HG03060 (cell line): Measurements from ENCODE around the gene MMP13.

Experiments used
- ATAC-seq: cut with Tn5 transposase; IDR thresholded peaks from one replicate; pipeline ENCODE4 v1.9.1; 2021; ENCODE audit warnings: low read depth, moderate number of reproducible peaks; ENCODE audit not compliant: unreplicated experiment

The MMP13 gene

DNA sequence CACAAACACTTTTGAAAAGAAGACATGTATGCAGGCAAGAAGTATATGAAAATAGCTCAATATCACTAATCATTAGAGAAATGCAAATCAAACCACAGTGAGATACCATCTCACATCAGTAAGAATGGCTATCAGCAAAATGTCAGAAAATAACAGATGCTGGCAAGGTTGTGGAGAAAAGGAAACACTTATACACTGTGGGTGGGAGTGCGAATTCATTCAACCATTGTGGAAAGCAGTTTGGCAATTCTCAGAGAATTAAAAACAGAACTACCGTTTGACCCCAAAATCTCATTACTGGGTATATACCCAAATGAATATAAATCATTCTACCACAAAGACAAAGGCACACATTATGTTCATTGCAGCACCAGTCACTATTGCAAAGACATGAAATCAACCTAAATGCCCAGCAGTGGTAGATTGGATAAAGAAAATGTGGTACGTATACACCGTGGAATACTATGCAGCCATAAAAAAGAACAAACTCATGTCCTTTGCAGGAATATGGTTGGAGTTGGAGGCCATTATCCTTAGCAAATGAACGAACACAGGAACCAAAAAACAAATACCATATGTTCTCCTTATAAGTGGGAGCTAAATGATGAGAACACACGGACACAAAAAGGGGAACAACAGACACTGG lies 18.5 kb downstream of the MMP13 start:
- no peak for ATAC-seq

DNA sequence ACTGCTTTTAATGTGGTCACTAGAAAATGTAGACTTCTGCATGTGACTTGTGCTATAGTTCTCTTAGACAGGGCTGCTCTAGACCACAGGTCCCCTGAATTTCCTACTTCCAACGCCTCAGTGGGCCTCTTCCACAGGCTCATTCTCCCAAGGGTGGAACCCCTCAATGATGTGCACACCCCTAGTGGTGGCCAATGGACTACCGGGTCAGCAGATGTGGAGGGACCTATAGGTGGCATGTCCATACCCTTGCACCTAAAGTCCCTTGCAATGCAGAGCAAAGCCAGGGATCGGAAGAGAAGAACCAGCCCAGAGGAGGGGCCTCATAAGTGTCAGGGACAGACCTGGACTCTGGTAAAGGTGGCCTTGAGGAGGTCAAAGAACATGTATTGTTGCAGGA lies 20.0 kb downstream of the MMP13 start:
- ATAC-seq, result no peak

DNA sequence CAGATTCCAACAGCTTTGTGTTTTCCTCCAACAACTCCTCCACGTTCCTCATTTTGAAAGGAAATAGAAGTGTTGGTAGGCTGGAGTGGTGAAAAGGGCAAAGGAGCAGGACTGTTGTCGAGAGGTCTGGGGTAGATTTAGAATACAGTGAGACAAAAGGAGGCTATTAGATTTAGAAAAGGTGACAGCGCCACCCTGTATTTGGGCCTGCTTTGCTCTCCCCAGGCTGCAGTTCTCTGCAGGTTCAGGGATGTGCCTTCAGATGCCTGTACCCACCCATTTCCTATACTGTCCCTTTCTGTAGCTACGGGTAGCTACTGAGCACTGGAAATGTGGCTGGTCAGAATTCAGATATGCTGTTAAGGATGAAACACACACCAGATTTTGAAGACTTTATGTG lies 20.8 kb downstream of the MMP13 start:
- no peak for ATAC-seq

DNA sequence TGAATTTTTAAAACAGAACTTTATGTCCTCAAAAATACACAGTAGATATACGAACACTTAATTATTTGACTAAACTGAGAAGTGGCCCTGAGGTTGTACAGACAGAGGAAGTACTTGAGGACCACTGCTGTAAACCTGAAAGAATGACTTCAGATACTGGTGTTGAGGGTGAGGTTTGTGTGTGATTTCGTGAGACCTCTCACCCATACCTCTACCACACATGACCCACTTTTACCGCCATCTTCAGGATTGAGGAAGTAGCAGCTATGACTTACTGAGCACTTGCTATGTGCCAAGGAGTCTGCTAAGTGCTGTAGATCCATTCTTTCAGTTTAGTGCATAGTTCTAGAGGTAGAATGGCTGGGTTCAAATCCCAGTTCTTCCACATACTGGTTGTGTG lies 21.9 kb downstream of the MMP13 start:
- ATAC-seq, result peak; percentile 34

DNA sequence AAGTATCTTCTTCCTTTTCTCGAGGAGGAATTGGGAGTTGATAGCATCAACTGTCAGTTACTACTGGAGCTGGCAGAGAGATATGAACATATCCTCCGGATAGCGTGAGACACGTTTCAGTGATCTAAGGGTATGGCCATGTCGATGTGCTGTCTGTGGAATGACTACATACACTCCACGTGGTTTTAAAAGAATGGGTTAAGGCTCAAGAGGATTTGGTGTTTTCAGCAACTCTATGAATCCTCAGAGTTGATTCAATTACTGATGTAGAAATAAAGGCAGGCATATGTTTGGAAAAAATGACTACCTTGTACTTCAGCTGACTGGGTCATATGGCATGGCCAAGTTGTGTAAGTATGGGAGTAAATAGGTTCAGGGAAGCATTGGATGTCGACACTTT lies 22.9 kb downstream of the MMP13 start:
- ATAC-seq, result no peak

DNA sequence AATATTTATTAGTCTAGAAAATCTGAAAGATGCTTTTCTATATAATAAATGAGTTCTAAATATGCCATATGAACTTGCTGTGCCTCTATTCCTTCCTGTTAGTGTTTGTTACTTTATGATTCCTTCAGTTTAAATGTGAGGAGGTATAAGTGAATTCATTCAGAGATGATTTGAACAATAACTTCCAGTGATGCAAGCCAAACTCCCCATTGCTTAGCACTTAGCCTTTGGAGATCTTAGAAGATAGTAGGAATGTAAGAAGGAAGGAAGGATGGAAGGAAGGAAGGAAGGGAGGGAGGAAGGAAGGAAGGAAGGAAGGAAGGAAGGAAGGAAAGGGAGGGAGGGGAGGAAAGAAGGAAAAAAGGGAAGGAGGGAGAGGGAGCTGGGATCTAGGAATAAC lies 25.1 kb downstream of the MMP13 start:
- ATAC-seq, result no peak

DNA sequence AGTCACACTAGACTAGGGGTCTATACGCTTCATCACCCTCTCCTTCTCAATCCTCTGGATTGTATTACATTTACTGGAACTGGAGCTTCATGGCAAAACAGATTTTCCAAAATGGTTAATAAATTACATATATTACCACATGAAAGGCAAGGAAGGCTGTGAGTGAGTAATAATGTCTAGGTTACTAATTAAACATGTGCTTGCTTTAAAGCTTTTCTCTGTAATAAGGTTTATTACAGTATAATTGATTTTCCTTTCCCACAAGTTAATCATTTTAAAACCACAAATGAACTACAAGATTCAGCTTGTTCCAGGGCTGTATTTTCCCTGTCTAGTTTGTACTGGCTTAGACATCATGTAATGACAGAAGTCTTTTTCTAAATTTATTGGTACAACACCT lies 25.6 kb downstream of the MMP13 start:
- no peak for ATAC-seq

DNA sequence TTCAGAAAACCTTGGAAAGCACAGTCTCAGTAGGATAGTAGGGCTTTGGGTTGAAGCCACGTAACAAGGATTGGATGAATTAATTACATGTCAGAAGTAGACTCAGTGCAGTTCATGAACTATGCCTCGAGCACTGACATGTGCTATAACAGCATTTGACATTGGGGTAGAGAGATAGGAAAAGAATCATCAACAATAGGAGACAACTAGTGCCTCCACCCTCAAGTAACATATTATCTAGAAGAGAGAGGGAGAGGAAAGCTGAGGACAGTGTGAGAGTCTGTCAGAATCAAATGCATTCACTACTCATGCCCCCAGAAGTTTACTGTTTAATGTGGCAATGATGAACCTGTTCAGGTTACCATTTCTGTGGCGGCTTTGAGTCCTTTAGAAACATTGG lies 26.4 kb downstream of the MMP13 start:
- no peak for ATAC-seq

DNA sequence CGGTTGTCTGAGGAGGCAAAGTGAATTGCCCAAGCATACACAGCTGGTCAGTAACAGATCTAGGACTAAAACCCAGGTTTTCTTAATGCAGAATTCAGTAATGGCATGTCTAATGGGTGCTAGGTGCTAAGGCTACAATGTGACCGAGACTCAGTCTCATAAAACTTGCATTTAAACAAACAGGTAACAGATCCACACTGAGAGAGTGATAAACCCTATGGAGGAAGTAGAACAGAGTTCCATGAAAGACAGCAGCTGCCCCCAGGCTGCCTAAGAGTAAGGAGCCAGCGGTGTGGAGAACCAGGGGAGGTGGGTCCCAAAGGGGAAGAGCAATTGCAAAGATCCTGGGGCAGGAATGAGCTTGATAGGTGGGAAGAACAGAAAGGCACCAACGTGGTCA lies 27.3 kb downstream of the MMP13 start:
- no peak for ATAC-seq

DNA sequence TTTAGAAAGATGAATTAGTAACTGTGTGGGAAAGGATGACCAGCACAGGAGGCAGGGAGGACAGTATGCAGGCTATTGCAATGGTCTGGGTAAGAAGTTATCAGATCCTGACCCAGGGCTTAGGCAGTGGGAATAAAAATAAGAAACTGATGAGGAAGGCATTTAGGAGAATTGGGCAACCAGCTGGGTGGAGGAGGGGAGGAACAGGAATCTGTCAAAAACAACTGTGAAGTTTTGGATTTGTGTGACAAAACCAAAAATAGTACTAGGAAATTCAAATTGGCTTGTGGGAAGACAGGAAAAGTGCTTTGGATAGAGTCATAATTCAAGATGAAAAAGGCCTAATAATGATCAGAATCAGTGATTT lies 27.9 kb downstream of the MMP13 start:
- no peak for ATAC-seq

DNA sequence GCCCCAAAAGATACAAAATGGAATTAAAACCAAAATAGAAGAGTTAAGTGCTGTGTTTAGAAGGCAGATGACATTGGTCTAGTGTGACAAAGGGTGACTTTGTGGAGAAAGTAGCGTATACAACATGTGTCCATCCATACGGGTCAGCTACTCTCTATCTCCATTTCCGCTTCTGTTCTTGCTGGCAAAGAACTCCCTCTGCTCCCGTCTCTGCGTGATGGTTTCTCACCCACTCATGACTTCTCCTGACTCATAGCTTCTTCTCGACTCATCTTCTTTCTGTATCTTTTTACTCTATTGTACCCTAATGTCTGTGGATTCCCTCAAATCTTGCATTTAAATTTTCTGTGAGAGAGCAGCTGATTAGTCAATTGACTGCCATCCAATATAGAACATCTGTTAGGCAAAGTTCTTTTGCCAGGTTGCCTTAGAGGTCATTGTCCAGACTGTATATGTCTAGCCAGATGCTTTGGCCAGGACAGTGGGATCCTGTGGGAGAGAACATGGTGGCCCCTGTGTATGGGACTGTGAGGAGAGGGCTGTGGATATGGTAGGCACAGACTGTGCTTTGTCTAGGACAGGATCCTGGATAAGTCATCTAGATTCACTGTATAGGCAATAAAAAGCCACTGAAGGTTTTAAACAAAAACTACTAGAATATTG lies 28.4 kb downstream of the MMP13 start:
- ATAC-seq, result no peak

DNA sequence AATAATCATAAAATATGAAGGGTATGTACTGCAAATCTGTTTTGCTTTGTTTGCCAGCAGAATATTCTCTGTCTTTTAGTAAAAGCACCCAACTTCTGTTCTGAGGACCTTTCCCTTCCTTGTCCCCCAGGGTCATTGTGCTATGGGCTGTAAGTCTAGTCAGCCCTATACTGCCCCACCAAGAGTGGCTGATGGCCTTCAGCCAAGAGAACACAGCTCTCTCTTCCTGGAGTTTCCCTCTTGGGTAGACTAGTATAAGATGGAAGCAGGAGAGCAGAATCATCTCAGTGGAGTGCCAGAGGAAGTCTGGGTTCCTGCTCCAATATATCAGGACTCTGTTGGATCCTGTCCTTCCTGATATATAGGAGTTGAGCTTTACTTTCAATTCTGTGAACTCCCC lies 29.0 kb downstream of the MMP13 start:
- no peak for ATAC-seq

DNA sequence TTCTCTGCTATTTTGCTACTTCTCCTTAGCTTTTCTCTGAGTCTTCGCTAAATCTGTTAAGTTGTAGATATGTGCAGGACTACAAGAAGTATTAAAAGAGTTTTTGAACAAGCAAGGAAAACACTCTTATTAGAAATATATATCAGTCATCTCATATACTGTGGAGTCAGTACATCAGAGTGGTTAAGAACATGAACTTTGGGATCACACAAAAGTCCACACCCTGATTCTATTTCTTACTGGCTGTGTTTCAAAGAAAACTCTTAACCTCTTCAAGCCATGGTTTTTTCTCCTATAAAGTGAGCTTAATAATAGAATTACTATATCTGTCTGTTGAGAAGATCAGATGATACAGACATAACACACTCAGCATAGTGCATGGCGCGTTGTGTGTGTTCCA lies 29.5 kb downstream of the MMP13 start:
- ATAC-seq, result no peak

DNA sequence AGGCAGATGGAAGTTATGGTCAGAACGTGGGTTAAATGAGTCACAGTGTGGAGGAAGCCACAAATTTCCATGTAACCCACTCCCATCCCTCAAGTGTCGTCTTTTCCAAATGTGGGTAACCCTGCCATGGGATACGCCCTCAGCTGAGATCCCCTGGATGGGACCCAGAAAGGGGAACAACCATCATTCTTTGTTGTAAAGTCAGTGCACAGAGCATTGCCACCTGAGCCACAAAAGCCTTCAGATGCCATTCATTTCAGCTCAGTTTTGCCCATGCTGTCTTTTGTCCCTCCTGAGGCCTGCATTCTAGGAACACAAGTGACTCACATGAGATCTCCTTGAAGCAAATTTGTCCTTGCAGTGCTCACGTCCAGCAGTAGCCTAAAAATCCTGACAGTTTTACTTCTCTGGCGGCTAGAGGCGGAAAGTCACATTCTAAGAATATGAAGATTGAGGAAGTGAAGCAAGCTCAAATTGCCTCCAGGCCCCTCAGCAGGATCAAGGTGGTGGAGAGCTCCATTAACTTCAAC lies 30.6 kb downstream of the MMP13 start:
- no peak for ATAC-seq

DNA sequence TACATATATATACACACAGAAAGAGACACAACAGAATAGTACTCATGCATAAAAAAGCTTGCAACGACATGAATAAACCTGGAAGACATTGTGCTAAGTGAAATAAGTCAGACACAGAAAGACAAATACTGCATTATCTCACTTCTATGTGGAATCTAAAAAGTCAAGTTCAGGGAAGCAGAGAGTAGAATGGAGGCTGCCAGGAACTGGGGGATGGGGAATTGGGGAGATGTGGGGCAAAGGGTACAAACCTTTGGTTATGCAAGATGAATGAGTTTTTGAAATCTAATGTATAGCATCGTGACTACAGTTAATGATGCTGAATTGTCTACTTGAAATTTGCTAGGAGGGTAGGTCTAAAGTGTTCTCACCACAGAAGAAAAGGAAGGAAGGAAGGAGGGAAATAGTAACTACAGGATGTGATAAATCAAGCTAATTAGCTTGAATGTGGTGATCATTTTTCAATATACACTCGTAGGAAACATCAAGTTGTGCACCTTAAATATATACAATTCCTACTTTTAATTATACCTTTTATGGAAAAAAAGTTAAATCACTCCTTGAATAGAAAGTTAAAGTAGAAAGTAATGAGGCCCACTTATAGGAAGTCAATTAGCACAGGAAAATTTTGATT lies 33.8 kb downstream of the MMP13 start:
- ATAC-seq, result no peak

DNA sequence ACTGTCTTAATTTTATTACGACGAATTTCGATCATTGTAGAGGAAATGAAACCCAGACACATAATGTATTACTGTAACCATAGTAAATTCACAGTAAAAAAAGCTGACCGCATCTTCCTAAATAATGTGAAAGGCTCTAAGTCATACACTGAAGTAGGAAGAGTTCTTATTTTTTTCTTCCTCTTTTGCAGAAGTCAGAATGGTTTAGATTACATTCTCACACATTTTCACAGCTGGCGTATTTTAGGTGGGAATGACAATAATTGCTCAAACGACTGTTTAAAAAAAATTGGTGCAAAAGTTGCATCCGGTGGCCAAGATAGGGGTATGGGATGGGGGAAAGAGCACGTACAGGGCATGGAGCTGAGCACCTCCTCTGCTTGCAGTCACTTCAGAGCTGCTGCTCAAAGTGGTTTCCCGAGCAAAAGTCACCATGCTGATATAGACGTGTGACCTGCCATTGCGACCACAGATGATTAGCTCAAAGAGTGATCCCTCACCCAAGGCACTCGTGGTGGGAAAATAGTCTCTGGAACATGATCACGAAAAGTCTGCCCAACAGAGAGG lies 35.3 kb downstream of the MMP13 start:
- ATAC-seq, result peak; percentile 90

DNA sequence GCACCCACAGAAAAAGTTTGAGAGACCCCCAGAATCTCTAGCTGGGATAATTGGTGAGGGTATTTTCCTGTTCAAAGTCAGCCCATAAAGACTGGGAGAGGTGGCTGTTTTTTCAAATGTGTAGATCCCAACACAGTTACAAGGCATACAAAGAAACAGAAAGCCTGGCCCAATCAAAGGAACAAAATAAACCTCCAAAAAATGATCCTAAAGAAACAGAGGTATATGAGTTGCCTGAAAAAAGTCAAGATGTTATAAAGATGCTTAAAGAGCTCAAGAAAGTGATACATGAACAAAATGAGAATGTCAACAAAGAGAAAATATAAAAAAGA lies 40.5 kb downstream of the MMP13 start:
- no peak for ATAC-seq

DNA sequence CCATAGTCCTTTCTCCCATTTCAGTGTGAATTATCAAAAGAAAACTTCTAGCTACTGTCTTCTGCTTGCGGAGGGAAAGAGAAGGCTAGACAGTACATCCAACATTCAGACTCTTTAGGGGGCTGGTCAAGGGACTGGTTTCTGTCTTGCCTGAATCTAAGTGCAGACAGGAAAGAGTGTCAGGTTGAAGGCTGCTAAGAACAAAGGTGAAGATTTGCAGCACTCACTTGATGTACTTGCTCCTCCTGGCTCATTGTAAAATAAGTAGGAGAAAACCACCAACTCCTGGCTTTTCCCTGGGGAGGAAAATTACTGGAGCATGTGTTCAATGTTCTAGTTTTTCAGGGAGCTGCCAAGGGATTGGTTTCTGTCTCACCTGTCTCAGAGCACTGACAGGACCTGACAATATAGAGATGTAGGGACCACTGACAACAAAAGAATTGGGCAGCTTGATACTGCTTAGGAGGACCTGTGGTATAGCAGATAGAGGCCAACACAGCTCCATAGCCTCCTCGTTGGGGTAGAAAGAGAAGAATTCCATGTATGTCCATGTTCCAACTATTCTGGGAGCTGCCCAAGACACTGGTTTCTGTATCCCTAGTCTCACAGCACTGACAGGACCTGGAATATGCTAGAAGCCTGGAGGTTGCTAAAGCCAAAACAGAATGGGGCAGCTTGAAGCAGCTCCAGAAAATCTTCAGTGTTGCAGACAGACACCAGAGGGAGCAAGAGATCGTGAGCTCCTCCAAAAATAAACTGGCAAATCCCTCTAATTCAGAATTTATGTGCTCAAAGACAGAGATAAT lies 41.1 kb downstream of the MMP13 start:
- ATAC-seq, result no peak

DNA sequence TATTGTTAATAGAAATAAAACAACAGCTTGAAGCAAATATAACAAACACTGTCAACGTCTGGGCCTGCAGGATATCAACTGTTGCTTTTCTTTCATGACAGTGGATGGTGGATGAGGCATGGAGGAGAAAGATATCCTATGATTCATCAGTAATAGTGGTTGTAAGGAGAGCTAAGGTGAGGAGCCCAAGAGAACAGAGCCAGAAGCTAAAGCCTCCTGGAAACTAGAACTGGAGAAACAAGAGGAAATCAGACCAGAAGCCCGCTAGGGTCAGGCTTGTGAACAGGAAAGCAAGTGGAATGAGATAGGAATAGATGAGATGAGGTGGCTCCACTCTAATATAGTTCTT lies 43.1 kb downstream of the MMP13 start:
- no peak for ATAC-seq

DNA sequence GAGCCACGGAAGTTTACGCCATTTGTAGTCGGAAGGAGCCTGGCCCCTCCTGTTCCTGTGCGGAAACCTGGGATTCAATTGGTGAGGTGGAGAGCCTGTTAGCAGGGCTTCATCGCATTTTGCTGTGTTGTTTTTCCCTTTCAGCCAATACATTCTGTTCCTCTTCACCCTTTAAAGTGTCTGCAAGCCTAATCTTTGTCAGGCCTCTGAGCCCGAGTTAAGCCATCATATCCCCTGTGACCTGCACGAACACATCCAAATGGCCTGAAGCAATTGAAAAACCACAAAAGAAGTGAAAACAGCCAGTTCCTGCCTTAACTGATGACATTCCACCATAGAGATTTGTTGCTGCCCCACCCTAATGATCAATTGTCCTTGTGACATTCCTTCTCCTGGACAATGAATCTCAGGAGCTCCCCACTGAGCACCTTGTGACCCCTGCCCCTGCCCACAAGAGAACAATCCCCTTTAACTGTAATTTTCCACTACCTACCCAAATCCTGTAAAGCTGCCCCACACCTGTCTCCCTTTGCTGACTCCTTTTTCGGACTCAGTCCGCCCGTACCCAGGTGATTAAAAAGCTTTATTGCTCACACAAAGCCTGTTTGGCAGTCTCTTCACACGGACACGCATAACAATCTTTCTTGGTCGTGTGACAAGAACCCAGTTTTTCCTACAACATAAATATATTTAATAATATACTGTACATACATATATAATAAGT lies 43.6 kb downstream of the MMP13 start:
- ATAC-seq, result no peak
